Measurements from ENCODE around the gene ADA.

DNA sequence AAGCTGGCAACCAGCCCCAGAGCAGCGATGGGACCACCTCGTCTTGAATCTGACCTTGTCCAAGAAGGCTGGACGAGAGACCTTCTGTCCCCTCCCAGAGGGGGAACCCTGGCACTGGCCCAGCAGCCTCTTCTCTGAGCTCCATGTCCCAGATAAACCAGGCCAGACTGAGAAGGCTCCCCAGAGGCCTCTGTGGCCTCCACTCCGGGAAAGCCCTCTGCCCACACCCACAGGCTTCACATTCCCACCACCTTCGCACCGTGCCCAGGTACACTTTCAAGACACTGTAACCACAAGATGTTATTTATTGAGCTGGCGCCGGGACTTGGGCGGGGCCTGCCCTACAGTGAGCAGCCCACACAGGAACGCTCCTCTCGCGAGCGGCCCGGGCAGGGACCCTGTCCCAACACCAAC, 33.2 kb downstream of the ADA start:
- TF ChIP-seq POLR2AphosphoS5 (IDR thresholded peaks at IDR 0.05; ENCODE audit: low read depth, low read length) (no peak), MAX (IDR thresholded peaks at IDR 0.05) (no peak), GABPA (IDR thresholded peaks at IDR 0.05; ENCODE audit: low read depth, low read length) (no peak), GABPA (CRISPR knock-in tag; IDR thresholded peaks at IDR 0.05; ENCODE audit: low read depth) (no peak)
- TF ChIP-seq, protein P1, sequence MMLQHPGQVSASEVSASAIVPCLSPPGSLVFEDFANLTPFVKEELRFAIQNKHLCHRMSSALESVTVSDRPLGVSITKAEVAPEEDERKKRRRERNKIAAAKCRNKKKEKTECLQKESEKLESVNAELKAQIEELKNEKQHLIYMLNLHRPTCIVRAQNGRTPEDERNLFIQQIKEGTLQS (CRISPR knock-in tag; IDR thresholded peaks at IDR 0.05) = no peak
- TF ChIP-seq, protein P2, sequence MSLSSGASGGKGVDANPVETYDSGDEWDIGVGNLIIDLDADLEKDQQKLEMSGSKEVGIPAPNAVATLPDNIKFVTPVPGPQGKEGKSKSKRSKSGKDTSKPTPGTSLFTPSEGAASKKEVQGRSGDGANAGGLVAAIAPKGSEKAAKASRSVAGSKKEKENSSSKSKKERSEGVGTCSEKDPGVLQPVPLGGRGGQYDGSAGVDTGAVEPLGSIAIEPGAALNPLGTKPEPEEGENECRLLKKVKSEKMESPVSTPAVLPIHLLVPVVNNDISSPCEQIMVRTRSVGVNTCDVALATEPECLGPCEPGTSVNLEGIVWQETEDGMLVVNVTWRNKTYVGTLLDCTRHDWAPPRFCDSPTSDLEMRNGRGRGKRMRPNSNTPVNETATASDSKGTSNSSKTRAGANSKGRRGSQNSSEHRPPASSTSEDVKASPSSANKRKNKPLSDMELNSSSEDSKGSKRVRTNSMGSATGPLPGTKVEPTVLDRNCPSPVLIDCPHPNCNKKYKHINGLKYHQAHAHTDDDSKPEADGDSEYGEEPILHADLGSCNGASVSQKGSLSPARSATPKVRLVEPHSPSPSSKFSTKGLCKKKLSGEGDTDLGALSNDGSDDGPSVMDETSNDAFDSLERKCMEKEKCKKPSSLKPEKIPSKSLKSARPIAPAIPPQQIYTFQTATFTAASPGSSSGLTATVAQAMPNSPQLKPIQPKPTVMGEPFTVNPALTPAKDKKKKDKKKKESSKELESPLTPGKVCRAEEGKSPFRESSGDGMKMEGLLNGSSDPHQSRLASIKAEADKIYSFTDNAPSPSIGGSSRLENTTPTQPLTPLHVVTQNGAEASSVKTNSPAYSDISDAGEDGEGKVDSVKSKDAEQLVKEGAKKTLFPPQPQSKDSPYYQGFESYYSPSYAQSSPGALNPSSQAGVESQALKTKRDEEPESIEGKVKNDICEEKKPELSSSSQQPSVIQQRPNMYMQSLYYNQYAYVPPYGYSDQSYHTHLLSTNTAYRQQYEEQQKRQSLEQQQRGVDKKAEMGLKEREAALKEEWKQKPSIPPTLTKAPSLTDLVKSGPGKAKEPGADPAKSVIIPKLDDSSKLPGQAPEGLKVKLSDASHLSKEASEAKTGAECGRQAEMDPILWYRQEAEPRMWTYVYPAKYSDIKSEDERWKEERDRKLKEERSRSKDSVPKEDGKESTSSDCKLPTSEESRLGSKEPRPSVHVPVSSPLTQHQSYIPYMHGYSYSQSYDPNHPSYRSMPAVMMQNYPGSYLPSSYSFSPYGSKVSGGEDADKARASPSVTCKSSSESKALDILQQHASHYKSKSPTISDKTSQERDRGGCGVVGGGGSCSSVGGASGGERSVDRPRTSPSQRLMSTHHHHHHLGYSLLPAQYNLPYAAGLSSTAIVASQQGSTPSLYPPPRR (CRISPR knock-in tag; IDR thresholded peaks at IDR 0.05; ENCODE audit: borderline replicate concordance) = no peak

All from HepG2 (cell line).